DOHH2 (cell line): ENCODE measurements around the gene GRB2.

Source experiments
- H3F3A ChIP-seq: fragments of 200-600 bp; sonication (generic), shearing (Covaris generic); 2 replicates; pipeline ENCODE4 v1.6.0; 2016; ENCODE audit warnings: antibody characterized with exemption, mild to moderate bottlenecking; ENCODE audit not compliant: control insufficient read depth, insufficient read depth
- H3K27ac ChIP-seq: fragments of 200-600 bp; sonication (generic); 2 replicates; pipeline ENCODE4 v1.5.1; 2014; ENCODE audit warnings: low read depth, mild to moderate bottlenecking, low read length, moderate library complexity
- H3K27me3 ChIP-seq: fragments of 200-600 bp; sonication (generic); 2 replicates; pipeline ENCODE4 v1.6.1; 2014; ENCODE audit warnings: mild to moderate bottlenecking, low read length, mixed read lengths; ENCODE audit not compliant: control insufficient read depth
- H3K36me3 ChIP-seq: fragments of 200-600 bp; sonication (generic); 2 replicates; pipeline ENCODE4 v1.6.1; 2014; ENCODE audit warnings: mild to moderate bottlenecking, low read length, moderate library complexity, mixed read lengths; ENCODE audit not compliant: control insufficient read depth
- H3K4me1 ChIP-seq: fragments of 200-600 bp; sonication (generic); 2 replicates; pipeline ENCODE4 v1.6.1; 2014; ENCODE audit warnings: mild to moderate bottlenecking, low read length, mixed read lengths; ENCODE audit not compliant: control insufficient read depth
- H3K4me2 ChIP-seq: fragments of 200-600 bp; sonication (generic); 2 replicates; pipeline ENCODE4 v1.6.0; 2014; ENCODE audit warnings: mild to moderate bottlenecking, low read length, moderate library complexity
- H3K4me3 ChIP-seq: fragments of 200-600 bp; sonication (generic); 2 replicates; pipeline ENCODE4 v1.5.1; 2014; ENCODE audit warnings: mild to moderate bottlenecking, low read length, mixed read lengths
- H3K79me2 ChIP-seq: fragments of 200-600 bp; sonication (generic); 2 replicates; pipeline ENCODE4 v1.6.1; 2014; ENCODE audit warnings: mild to moderate bottlenecking, low read length, mixed read lengths; ENCODE audit not compliant: control insufficient read depth
- H3K9me2 ChIP-seq: fragments of 200-600 bp; sonication (generic); replicated peaks from 2 replicates; pipeline ENCODE4 v1.6.1; 2014; ENCODE audit warnings: mild to moderate bottlenecking, low read length, mixed read lengths; ENCODE audit not compliant: control insufficient read depth
- H3K9me3 ChIP-seq: fragments of 200-600 bp; sonication (generic); 2 replicates; pipeline ENCODE4 v1.6.1; 2014; ENCODE audit warnings: antibody characterized with exemption, low read length, mixed read lengths; ENCODE audit not compliant: control insufficient read depth, insufficient read depth
- H4K20me1 ChIP-seq: fragments of 200-600 bp; sonication (generic); 2 replicates; pipeline ENCODE4 v1.6.0; 2014; ENCODE audit warnings: low read depth, mild to moderate bottlenecking, antibody characterized with exemption, low read length, moderate library complexity; ENCODE audit not compliant: control insufficient read depth, insufficient read depth
- EZH2phosphoT487 ChIP-seq: fragments of 200-600 bp; sonication (generic); IDR thresholded peaks from 2 replicates; pipeline ENCODE4 v1.6.1; 2017; ENCODE audit warnings: borderline replicate concordance, mild to moderate bottlenecking, antibody characterized with exemption, low read length, moderate library complexity, mixed read lengths
- TF ChIP-seq, protein P1 (sequence below): fragments of 200-600 bp; sonication (generic); IDR thresholded peaks from one replicate; pipeline ENCODE4 v1.5.1; 2014; ENCODE audit warnings: antibody characterized with exemption, mild to moderate bottlenecking, low read depth, low read length; ENCODE audit not compliant: poor library complexity, severe bottlenecking

Gene GRB2

DNA sequence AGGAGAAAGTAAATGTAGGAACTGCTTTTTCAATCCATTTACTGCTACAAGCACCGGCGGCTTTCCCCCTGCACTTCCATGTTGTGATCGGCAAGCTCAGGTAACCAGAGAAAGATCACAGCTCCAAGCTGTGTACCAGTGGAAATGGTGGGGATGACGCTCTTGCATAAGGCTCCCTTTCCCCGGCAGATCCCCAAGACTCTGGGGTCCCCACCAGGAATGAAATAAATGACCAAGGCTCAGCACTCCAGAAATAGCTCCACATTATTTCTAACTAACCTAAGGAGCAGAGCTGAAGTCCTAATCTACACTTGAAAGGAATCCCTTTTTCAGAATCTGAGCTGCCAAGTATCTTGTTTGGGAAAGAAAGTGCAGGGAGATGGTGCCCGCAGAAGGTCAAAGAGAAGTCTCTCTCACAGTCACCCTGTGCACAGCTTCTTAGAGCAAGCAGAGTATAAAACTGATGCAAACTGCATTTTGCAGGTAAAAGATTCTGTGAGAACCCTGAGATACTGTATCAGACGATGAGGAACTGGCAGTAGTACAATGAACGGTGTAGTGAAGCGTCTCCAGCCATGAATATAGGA lies 11.1 kb downstream of the GRB2 start:
- Histone ChIP-seq H3K79me2 (peaks cover 99% of the 10 kb centered on the region), H3K27me3 (no peaks in the 10 kb centered on the region), H3K9me3 (no peaks in the 10 kb centered on the region), H3K9me2 (no peaks in the 10 kb centered on the region), H3K4me3 (peak overlapping the region; percentile 84), H4K20me1 (peaks cover 53% of the 10 kb centered on the region), H3K27ac (peak overlapping the region; percentile 55), H3K4me2 (peak overlapping the region; percentile 99), H3K36me3 (peaks cover 53% of the 10 kb centered on the region), H3F3A (peaks cover 27% of the 10 kb centered on the region), H3K4me1 (peaks cover 66% of the 10 kb centered on the region)
- no peak for TF ChIP-seq EZH2phosphoT487
- TF ChIP-seq, protein P1, sequence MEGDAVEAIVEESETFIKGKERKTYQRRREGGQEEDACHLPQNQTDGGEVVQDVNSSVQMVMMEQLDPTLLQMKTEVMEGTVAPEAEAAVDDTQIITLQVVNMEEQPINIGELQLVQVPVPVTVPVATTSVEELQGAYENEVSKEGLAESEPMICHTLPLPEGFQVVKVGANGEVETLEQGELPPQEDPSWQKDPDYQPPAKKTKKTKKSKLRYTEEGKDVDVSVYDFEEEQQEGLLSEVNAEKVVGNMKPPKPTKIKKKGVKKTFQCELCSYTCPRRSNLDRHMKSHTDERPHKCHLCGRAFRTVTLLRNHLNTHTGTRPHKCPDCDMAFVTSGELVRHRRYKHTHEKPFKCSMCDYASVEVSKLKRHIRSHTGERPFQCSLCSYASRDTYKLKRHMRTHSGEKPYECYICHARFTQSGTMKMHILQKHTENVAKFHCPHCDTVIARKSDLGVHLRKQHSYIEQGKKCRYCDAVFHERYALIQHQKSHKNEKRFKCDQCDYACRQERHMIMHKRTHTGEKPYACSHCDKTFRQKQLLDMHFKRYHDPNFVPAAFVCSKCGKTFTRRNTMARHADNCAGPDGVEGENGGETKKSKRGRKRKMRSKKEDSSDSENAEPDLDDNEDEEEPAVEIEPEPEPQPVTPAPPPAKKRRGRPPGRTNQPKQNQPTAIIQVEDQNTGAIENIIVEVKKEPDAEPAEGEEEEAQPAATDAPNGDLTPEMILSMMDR: no peak

DNA sequence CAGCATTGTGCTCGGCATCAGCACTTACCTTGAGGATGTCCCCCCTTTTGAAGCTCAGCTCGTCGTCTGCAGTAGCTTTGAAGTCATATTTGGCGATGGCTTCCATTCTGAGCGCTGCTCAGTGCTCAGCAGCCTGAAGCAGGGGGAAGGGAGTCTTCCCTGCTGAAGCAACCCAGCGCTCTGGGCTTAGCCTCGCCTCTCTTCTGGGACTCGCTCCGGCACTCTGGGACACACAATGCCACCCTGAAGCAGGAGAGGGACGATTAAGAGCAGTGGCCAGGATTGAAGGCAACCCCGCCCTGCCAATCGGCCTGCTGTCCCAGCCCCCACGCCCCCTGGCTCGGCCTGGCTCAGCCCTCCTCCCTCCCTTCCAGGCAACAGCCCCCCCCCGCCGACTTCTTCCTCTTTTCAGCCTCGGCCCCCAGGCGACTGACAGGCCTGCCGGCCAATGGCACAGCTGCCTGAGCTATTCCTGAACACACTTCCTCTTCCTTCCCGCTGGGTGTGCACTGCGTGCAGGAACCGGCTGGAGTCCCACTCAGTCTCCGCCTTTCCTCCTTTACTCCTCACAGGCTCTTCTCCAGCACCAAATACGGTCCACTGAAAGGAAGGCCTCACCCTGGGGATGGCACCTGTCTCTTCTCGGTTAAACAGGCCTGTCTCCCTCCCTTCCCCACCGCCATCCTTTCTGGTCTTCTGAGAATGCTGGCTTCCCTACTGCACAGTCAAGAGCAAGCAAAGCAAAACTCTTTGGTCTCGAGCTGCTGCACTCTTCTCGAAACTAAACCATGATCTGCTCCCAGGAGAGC lies 11.8 kb downstream of the GRB2 start:
- Histone ChIP-seq H3K79me2 (peaks cover 99% of the 10 kb centered on the region), H4K20me1 (peaks cover 55% of the 10 kb centered on the region)
- no peak for TF ChIP-seq EZH2phosphoT487

DNA sequence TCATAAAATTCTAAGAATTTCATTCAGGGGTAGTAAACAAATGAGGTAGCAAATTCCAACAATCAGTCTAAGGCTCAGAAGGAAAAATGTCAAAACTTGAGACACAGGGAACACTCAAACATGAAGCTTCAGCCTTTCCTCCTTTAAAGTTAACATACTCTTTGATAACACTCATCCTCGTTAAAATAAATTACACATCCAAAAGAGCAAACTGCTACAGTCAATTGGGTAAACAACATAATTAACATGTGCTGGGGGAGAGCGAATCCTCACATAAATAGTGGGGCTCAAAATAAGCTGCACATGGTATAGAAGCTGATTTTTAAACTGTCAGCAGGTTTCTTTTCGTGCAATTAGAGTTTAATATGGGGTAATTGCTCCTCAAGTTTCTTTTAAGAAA lies 12.9 kb downstream of the GRB2 start:
- Histone ChIP-seq H3K9me2 (no peaks in the 10 kb centered on the region), H3K4me3 (no peak overlapping the region), H3K27me3 (no peaks in the 10 kb centered on the region), H3K36me3 (peaks cover 71% of the 10 kb centered on the region), H3K79me2 (peaks cover 99% of the 10 kb centered on the region), H3F3A (peaks cover 27% of the 10 kb centered on the region), H3K9me3 (no peaks in the 10 kb centered on the region), H3K4me1 (peaks cover 52% of the 10 kb centered on the region), H3K4me2 (no peak overlapping the region), H4K20me1 (peaks cover 59% of the 10 kb centered on the region), H3K27ac (no peak overlapping the region)
- no peak for TF ChIP-seq EZH2phosphoT487
- TF ChIP-seq, protein P1: no peak

More for the DNA sequence above, 11.8 kb downstream of the GRB2 start:
- Histone ChIP-seq H3K36me3 (peaks cover 60% of the 10 kb centered on the region), H3K4me2 (peak overlapping the region; percentile 99), H3K9me3 (no peaks in the 10 kb centered on the region), H3K9me2 (no peaks in the 10 kb centered on the region), H3F3A (peaks cover 27% of the 10 kb centered on the region), H3K27me3 (no peaks in the 10 kb centered on the region), H3K4me1 (peaks cover 61% of the 10 kb centered on the region), H3K27ac (peak overlapping the region; percentile 55), H3K4me3 (peak overlapping the region; percentile 84)

DNA sequence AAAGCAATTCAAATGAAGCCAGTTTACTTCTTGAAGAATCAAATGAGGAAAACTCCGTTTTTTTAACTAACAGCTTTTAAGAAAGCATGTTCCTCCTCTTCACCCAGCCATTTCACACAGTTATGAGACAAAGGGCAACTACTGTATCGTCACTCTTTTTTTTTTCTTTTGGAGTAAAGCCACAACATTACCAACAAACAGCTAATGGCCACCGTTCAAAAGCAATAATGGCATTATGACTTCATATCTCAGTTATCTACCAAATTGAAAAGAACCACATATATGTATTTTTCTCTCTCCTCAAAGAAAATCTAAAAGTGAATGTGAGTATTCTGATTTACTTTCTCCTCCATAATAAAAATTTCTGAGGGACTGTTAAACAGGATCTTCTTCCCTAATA lies 14.5 kb downstream of the GRB2 start:
- Histone ChIP-seq H3K79me2 (peaks cover 99% of the 10 kb centered on the region), H4K20me1 (peaks cover 45% of the 10 kb centered on the region), H3K9me2 (no peaks in the 10 kb centered on the region), H3K27ac (no peak overlapping the region), H3K4me2 (no peak overlapping the region), H3K36me3 (peaks cover 79% of the 10 kb centered on the region), H3K4me1 (peaks cover 36% of the 10 kb centered on the region), H3K9me3 (no peaks in the 10 kb centered on the region), H3K4me3 (no peak overlapping the region), H3K27me3 (no peaks in the 10 kb centered on the region), H3F3A (peaks cover 16% of the 10 kb centered on the region)
- no peak for TF ChIP-seq EZH2phosphoT487
- TF ChIP-seq, protein P1: no peak
